Epithelial cell of proximal tubule (primary cell): ENCODE results near the gene SMIM14. TPM values are rescaled to one million over a fixed set of nuclear protein-coding genes. Genes with fewer than 3 reads are reported as not detected.
A peak's percentile ranks its signal among the peaks of the same experiment; 100 is the strongest.

ENCODE experiments used
- DNase-seq: peaks from one replicate; pipeline ENCODE4 v3.0.0-alpha.2; 2011; ENCODE audit warnings: low read depth
- H3K4me3 ChIP-seq: 2 replicates; pipeline ENCODE4 v1.5.1; 2011; ENCODE audit warnings: low read depth, mild to moderate bottlenecking, low read length
- CTCF ChIP-seq: conservative IDR thresholded peaks from 2 replicates; pipeline ENCODE4 v1.5.1; 2012; ENCODE audit warnings: low read depth, mild to moderate bottlenecking, low read length
- total RNA-seq: library from RNA; depleted of rRNA; stranded (reverse); fragments of >200 nt; gene quantifications from 2 replicates; pipeline ENCODE4 v1.2.3, GENCODE V29; 2015

Gene SMIM14
- total RNA-seq, 1 donor from 2014 or later: 13.1 TPM

DNA sequence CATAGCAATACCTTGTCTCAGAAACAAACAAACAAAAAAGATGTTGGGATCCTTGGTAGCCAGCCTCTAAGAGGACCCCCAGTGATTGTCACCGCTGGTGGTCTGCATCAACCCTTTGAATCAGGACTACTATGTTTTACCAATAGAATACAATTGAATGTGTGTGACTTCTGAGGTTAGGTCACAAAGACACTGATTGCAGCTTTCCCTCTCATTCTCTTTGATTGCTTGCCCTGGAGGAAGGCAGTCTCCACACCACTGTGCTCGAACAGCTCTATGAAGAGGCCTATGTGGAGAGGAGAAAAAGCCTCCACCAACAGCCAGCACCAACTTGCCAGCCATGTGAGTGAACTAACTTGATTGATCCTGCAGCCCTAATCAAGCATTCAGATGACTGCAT, 2.8 kb upstream of the SMIM14 start:
- H3K4me3 ChIP-seq: no peak overlapping the region
- no peak for TF ChIP-seq CTCF
- no peak for DNase-seq

DNA sequence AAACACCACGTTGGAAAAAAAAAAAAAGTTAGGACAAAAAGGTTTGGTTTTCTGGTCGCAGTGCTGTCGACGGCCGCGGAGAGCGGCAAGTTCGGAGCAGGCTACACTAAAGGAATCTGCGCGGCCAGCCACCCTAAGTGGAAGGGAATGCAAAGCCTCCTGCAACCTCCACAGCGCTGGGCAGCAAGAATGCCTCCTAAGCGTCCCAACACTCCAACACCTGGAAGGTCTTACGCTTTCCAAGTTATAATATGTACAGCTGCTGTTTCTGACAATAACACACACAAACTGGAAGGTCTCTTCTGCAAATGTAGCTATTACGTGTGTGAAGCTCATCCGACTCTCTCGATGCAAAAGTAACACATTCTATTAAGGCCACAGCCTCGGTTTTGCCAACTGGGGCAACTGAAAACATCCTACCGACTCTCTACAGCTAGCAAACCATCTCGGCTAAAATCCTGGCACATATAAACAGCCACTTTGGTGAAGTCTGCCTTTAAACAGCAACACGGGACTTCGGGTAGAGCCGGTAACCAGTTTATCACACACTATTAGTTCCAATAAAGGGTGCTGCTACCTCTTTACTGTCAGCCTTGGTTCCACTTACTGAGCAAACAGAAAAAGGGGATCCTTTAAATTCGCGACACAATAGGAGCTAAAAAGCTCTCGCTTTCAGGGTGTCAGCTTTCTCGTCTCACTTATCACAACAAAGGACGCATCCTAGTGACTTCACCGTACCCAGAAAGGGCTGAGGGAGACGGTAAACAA, 895 bp downstream of the SMIM14 start:
- H3K4me3 ChIP-seq: peak overlapping the region; percentile 91
- TF ChIP-seq CTCF: no peak
- no peak for DNase-seq

DNA sequence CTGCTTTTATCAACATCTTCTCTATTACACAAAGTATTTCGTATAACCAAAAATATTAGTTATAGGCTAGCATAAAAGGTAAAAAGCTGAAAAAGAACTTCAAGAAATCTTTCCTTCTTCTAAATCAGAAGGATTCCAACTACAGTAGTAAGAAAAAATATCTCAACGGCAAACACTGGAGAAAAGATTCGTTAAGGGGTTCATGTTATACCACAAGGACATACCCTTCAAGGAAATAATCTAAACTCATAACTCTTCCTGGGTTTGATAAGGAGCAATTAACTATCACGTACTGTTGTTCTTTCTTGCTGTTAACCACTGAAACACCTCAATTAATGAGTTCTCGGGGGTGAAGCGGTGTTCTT, 1.5 kb downstream of the SMIM14 start:
- peak overlapping the region; percentile 91 for H3K4me3 ChIP-seq
- no peak for TF ChIP-seq CTCF
- no peak for DNase-seq

DNA sequence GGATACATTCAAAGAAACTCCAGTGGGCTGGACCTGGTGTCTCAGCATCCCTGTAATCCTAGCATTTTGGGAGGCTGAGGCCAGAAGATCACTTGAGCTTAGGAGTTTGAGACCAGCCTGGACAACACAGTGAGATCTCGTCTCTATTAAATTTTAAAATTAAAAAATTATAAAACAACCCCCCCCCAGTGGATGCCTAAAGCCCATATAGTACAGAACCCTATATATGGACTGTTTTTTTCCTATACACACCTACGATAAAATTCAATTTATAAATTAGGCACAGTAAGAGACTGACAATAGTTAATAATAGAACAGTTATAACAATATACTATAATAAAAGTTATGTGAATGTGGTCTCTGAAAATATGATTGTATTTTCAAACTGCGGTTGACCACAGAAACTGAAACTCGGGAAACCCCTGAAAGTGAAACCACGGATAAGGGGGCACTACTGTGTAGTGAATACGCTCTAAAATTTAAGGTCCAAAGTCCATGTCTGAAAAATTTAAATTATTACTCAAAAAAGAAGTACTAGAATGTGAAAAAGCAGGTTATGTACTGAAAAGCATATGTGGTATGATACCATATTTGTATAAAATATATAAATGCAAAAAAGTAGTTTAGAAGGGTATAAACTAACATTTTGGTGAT, 2.0 kb downstream of the SMIM14 start:
- peak overlapping the region; percentile 91 for H3K4me3 ChIP-seq
- no peak for TF ChIP-seq CTCF
- no peak for DNase-seq

DNA sequence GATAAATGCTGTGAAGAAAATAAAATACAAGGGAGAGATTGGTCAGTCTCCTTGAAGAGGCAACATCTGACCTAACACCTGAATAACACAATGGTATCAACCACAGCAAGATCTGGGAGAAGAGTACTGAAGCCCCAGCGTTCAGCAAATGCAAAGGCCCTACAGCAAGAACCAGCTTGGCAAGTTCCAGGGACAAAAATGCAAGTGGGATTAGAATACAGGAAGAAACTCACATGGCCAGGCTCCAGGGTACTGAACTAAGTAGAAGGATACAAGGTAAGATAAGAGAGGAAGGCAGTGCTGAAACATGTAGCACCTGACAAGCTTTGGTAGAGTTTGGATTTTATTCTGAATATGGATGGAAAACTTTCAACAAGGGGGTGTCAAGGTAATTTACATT, 3.6 kb downstream of the SMIM14 start:
- H3K4me3 ChIP-seq: no peak overlapping the region
- no peak for DNase-seq
- TF ChIP-seq CTCF: no peak

DNA sequence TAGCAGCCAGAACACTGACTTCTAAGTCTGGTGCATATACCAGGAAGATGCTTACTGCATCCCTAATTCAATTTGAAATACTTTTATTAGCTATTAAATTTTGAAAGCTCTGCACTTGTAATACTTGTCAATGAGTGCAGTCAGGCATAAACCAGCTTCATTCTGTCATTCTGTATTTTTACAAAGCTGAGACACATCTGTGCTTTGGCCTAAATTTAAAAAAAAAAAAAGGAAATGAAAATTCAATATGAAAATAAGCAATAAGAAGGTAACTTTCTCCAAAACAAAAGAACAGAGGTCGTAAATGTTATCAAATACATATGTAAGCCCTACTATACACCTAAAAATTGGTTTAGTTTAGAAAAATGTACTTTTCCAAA, 7.0 kb downstream of the SMIM14 start:
- TF ChIP-seq CTCF: no peak
- DNase-seq: no peak

DNA sequence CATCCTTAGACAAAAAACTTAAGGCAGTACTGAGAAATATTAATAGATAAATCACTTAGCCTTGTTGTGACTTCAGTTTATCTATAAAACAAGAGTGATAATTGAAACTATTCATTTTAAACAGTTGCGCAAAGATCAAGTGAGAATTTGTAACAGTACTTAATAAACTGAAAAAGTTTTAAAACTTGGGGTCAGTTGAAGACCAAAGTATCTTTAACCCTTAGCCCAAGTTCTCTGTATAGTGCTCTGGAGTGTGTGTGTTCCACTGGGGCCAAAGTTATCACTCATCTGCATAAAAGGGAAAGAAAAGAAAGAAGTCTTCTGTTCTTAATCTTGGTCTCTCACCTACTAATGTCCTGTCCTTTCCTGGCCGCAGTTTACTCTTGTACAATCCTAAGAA, 11.3 kb downstream of the SMIM14 start:
- no peak for TF ChIP-seq CTCF
- H3K4me3 ChIP-seq: no peak overlapping the region
- DNase-seq: no peak

More for the DNA sequence above, 7.0 kb downstream of the SMIM14 start:
- H3K4me3 ChIP-seq: no peak overlapping the region
